DOHH2 (cell line): ENCODE data around the gene UBE2F.

Source experiments
- H3F3A ChIP-seq: fragments of 200-600 bp; sonication (generic), shearing (Covaris generic); 2 replicates; pipeline ENCODE4 v1.6.0; 2016; ENCODE audit warnings: antibody characterized with exemption, mild to moderate bottlenecking; ENCODE audit not compliant: control insufficient read depth, insufficient read depth
- H3K27ac ChIP-seq: fragments of 200-600 bp; sonication (generic); 2 replicates; pipeline ENCODE4 v1.5.1; 2014; ENCODE audit warnings: low read depth, mild to moderate bottlenecking, low read length, moderate library complexity
- H3K27me3 ChIP-seq: fragments of 200-600 bp; sonication (generic); 2 replicates; pipeline ENCODE4 v1.6.1; 2014; ENCODE audit warnings: mild to moderate bottlenecking, low read length, mixed read lengths; ENCODE audit not compliant: control insufficient read depth
- H3K36me3 ChIP-seq: fragments of 200-600 bp; sonication (generic); 2 replicates; pipeline ENCODE4 v1.6.1; 2014; ENCODE audit warnings: mild to moderate bottlenecking, low read length, moderate library complexity, mixed read lengths; ENCODE audit not compliant: control insufficient read depth
- H3K4me1 ChIP-seq: fragments of 200-600 bp; sonication (generic); 2 replicates; pipeline ENCODE4 v1.6.1; 2014; ENCODE audit warnings: mild to moderate bottlenecking, low read length, mixed read lengths; ENCODE audit not compliant: control insufficient read depth
- H3K4me2 ChIP-seq: fragments of 200-600 bp; sonication (generic); 2 replicates; pipeline ENCODE4 v1.6.0; 2014; ENCODE audit warnings: mild to moderate bottlenecking, low read length, moderate library complexity
- H3K4me3 ChIP-seq: fragments of 200-600 bp; sonication (generic); 2 replicates; pipeline ENCODE4 v1.5.1; 2014; ENCODE audit warnings: mild to moderate bottlenecking, low read length, mixed read lengths
- H3K79me2 ChIP-seq: fragments of 200-600 bp; sonication (generic); 2 replicates; pipeline ENCODE4 v1.6.1; 2014; ENCODE audit warnings: mild to moderate bottlenecking, low read length, mixed read lengths; ENCODE audit not compliant: control insufficient read depth
- H3K9me2 ChIP-seq: fragments of 200-600 bp; sonication (generic); replicated peaks from 2 replicates; pipeline ENCODE4 v1.6.1; 2014; ENCODE audit warnings: mild to moderate bottlenecking, low read length, mixed read lengths; ENCODE audit not compliant: control insufficient read depth
- H3K9me3 ChIP-seq: fragments of 200-600 bp; sonication (generic); 2 replicates; pipeline ENCODE4 v1.6.1; 2014; ENCODE audit warnings: antibody characterized with exemption, low read length, mixed read lengths; ENCODE audit not compliant: control insufficient read depth, insufficient read depth
- H4K20me1 ChIP-seq: fragments of 200-600 bp; sonication (generic); 2 replicates; pipeline ENCODE4 v1.6.0; 2014; ENCODE audit warnings: low read depth, mild to moderate bottlenecking, antibody characterized with exemption, low read length, moderate library complexity; ENCODE audit not compliant: control insufficient read depth, insufficient read depth
- EZH2phosphoT487 ChIP-seq: fragments of 200-600 bp; sonication (generic); IDR thresholded peaks from 2 replicates; pipeline ENCODE4 v1.6.1; 2017; ENCODE audit warnings: borderline replicate concordance, mild to moderate bottlenecking, antibody characterized with exemption, low read length, moderate library complexity, mixed read lengths
- TF ChIP-seq, protein P1 (sequence below): fragments of 200-600 bp; sonication (generic); IDR thresholded peaks from one replicate; pipeline ENCODE4 v1.5.1; 2014; ENCODE audit warnings: antibody characterized with exemption, mild to moderate bottlenecking, low read depth, low read length; ENCODE audit not compliant: poor library complexity, severe bottlenecking

The UBE2F gene

DNA sequence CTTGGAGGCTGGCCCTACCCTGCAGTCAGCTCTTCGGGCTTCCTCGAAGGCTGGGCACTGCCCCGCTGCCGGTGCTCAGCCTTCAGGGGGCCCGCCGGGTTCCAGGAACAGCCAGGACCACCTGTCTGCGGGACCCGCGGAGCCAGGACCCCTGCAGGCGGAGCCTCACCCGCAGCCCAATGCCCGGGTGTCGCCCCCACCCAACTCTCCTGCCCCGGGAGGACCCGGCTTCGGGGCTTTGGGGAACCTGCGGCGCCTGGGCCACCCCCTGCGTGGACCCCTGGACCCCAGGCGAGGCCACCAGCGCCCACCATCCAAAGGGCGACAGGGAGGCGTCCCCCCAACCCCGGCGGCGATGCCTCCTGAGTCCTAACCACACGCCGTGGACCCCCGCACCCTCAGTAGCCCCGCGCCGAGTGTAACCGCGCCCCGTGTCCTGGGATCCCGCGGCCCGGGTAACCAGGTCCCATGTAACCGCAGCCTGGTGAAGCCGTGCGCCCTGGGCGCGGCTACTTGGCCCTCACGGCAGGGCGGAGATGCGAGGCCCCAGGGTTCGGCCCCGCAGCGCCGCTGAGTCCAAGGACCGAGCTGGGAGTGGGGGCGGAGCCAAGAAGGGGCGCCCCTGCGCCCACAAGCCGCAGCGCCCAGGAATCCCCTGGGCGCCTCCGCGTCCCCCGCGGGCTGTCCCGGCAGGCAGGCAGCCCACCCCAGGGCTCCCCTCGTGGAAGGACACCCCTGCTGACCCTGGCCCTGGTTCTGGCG lies 11.0 kb upstream of the UBE2F start:
- no peaks in the 10 kb centered on the region for H3F3A ChIP-seq
- no peak overlapping the region for H3K27ac ChIP-seq
- no peaks in the 10 kb centered on the region for H3K4me1 ChIP-seq
- H3K9me2 ChIP-seq, result no peaks in the 10 kb centered on the region
- no peaks in the 10 kb centered on the region for H3K36me3 ChIP-seq
- H3K27me3 ChIP-seq, result no peaks in the 10 kb centered on the region
- H3K4me2 ChIP-seq, result no peak overlapping the region
- H3K4me3 ChIP-seq, result no peak overlapping the region
- TF ChIP-seq, protein P1, sequence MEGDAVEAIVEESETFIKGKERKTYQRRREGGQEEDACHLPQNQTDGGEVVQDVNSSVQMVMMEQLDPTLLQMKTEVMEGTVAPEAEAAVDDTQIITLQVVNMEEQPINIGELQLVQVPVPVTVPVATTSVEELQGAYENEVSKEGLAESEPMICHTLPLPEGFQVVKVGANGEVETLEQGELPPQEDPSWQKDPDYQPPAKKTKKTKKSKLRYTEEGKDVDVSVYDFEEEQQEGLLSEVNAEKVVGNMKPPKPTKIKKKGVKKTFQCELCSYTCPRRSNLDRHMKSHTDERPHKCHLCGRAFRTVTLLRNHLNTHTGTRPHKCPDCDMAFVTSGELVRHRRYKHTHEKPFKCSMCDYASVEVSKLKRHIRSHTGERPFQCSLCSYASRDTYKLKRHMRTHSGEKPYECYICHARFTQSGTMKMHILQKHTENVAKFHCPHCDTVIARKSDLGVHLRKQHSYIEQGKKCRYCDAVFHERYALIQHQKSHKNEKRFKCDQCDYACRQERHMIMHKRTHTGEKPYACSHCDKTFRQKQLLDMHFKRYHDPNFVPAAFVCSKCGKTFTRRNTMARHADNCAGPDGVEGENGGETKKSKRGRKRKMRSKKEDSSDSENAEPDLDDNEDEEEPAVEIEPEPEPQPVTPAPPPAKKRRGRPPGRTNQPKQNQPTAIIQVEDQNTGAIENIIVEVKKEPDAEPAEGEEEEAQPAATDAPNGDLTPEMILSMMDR, result no peak
- TF ChIP-seq EZH2phosphoT487, result no peak
- no peaks in the 10 kb centered on the region for H3K9me3 ChIP-seq
- no peaks in the 10 kb centered on the region for H4K20me1 ChIP-seq
- no peaks in the 10 kb centered on the region for H3K79me2 ChIP-seq

- Histone ChIP-seq H3K9me3 (peaks cover 4% of the 10 kb centered on the region; the same call in 1 of the 2 replicates), H3F3A (no peaks in the 10 kb centered on the region), H3K4me2 (no peak overlapping the region), H3K9me2 (no peaks in the 10 kb centered on the region), H3K27ac (no peak overlapping the region), H4K20me1 (no peaks in the 10 kb centered on the region), H3K79me2 (no peaks in the 10 kb centered on the region), H3K4me1 (no peaks in the 10 kb centered on the region), H3K4me3 (no peak overlapping the region), H3K36me3 (no peaks in the 10 kb centered on the region), H3K27me3 (no peaks in the 10 kb centered on the region)
- TF ChIP-seq, protein P1, result no peak
- TF ChIP-seq EZH2phosphoT487, result no peak
These were observed 10.4 kb upstream of the UBE2F start for GRCh38 chr2:237956402-237956736.

- no peaks in the 10 kb centered on the region for H3K79me2 ChIP-seq
- no peaks in the 10 kb centered on the region for H4K20me1 ChIP-seq
- TF ChIP-seq, protein P1, result no peak
- TF ChIP-seq EZH2phosphoT487, result no peak
- no peaks in the 10 kb centered on the region for H3K36me3 ChIP-seq
- no peaks in the 10 kb centered on the region for H3K27me3 ChIP-seq
- H3K4me1 ChIP-seq, result peaks cover 5% of the 10 kb centered on the region
- H3K27ac ChIP-seq, result no peak overlapping the region
- no peak overlapping the region for H3K4me3 ChIP-seq
- no peaks in the 10 kb centered on the region for H3F3A ChIP-seq
- no peak overlapping the region for H3K4me2 ChIP-seq
- H3K9me2 ChIP-seq, result no peaks in the 10 kb centered on the region
- H3K9me3 ChIP-seq, result peaks cover 21% of the 10 kb centered on the region
These were observed 5.2 kb upstream of the UBE2F start for GRCh38 chr2:237961637-237962036.
